Thoracic aorta (tissue), 2 donors: ENCODE data around the gene SYTL3. TPM values are rescaled to one million over a fixed set of nuclear protein-coding genes. Genes with fewer than 3 reads are reported as not detected.
A peak's percentile ranks its signal among the peaks of the same experiment; 100 is the strongest.

Source experiments
- ATAC-seq: fragments of 150-250 bp; one replicate; pipeline ENCODE4 v1.8.0; 2017; ENCODE audit warnings: low read depth; ENCODE audit not compliant: insufficient number of reproducible peaks, low FRiP score
- DNase-seq: peaks from one replicate; pipeline ENCODE4 v3.0.0-alpha.2; 2020; ENCODE audit warnings: low spot score
- H3K27ac ChIP-seq, 2 donors: fragments of 200-600 bp; sonication (generic); 1 replicate in 1 of 2; 2 replicates in 1 of 2; pipeline ENCODE4 v1.5.1; 2016; ENCODE audit warnings: mild to moderate bottlenecking in 2 of 2, moderate library complexity in 2 of 2
- H3K27me3 ChIP-seq: fragments of 200-600 bp; sonication (generic); replicated peaks from 2 replicates; pipeline ENCODE4 v1.6.0; 2016; ENCODE audit warnings: mild to moderate bottlenecking; ENCODE audit not compliant: insufficient read depth
- H3K36me3 ChIP-seq: fragments of 200-600 bp; sonication (generic); one replicate; pipeline ENCODE4 v1.5.1; 2016
- H3K4me1 ChIP-seq, 2 donors: fragments of 200-600 bp; sonication (generic); 1 replicate in 1 of 2; 2 replicates in 1 of 2; pipeline versions ENCODE4 v1.5.1 to v1.6.0; 2016; ENCODE audit warnings: low read depth in 2 of 2, mild to moderate bottlenecking in 1 of 2; ENCODE audit not compliant: control insufficient read depth in 1 of 2
- H3K4me3 ChIP-seq: fragments of 200-600 bp; sonication (generic); 2 replicates; pipeline ENCODE4 v1.5.1; 2016; ENCODE audit warnings: mild to moderate bottlenecking
- H3K9me3 ChIP-seq: fragments of 200-600 bp; sonication (generic); 2 replicates; pipeline ENCODE4 v1.5.1; 2016
- CTCF ChIP-seq: fragments of 200-600 bp; sonication (generic); IDR thresholded peaks from one replicate; pipeline ENCODE4 v1.5.1; 2019; ENCODE audit warnings: antibody characterized with exemption
- total RNA-seq, 2 donors: library from RNA; depleted of rRNA; stranded (reverse); fragments of >200 nt; gene quantifications; one replicate each; pipeline versions ENCODE4 v1.1.0 to v1.2.3, GENCODE V29; 2016

Gene SYTL3
- total RNA-seq, 2 donors from 2014 or later = 7.1 to 9.6 TPM

GRCh38 chr6:158680481-158680880 is 30.6 kb downstream of the SYTL3 start:
- TF ChIP-seq CTCF = no peak
- ATAC-seq = no peak
- DNase-seq = no peak
- no peaks in the 10 kb centered on the region for H3K9me3 ChIP-seq
- H3K27ac ChIP-seq = no peak overlapping the region
- H3K4me1 ChIP-seq = no peaks in the 10 kb centered on the region
- no peaks in the 10 kb centered on the region for H3K27me3 ChIP-seq
- H3K36me3 ChIP-seq = no peaks in the 10 kb centered on the region
- no peak overlapping the region for H3K4me3 ChIP-seq

DNA sequence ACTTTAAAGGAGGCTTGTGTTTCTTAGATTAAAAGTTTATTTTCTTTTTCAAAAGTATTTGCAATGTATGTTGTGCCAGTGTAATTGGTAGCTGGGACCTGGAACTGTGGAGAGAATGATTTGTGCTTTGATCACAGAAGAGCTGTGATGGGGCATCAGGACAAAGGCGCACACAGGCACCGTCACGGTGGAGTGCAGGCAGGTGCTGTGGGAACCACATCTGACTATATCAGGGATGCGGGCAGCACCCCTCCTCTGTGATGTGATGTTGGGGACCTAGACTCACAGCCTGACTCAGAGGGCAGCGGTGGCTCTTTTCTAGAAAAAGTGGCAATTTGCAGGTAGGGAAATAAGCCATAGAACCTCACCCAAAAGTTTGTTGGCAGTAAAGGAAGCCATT is 34.5 kb downstream of the SYTL3 start:
- Histone ChIP-seq H3K36me3 (no peaks in the 10 kb centered on the region), H3K9me3 (no peaks in the 10 kb centered on the region), H3K4me3 (no peak overlapping the region), H3K27me3 (no peaks in the 10 kb centered on the region), H3K4me1 (no peaks in the 10 kb centered on the region), H3K27ac (no peak overlapping the region)
- ATAC-seq = no peak
- no peak for DNase-seq
- no peak for TF ChIP-seq CTCF

- DNase-seq (no peak), ATAC-seq (no peak)
- Histone ChIP-seq H3K9me3 (no peaks in the 10 kb centered on the region), H3K27ac (no peak overlapping the region), H3K4me1 (no peaks in the 10 kb centered on the region), H3K36me3 (no peaks in the 10 kb centered on the region), H3K4me3 (no peak overlapping the region), H3K27me3 (no peaks in the 10 kb centered on the region)
- TF ChIP-seq CTCF = no peak
Observed at GRCh38 chr6:158684745-158685324, 35.0 kb downstream of the SYTL3 start.

DNA sequence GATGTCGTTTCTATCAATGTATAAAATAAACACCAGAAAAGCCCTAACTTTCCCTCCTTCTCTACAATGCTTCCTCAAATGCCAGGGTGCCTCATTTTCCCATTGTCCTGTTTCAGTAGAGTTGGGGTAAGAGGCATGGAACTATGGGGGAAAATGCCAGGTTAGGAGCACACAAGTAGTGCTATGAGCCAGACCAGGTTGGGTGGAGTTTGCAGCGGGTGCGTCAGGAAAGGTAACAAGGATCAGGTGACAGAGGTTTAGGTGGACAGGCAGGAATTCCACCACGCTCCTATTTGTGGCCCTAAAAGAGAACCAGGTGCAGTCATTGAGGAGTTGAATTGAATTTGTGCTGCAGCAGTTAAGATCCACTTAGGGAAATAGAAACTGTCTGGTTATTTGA is 36.5 kb downstream of the SYTL3 start:
- ATAC-seq = no peak
- TF ChIP-seq CTCF = no peak
- no peak overlapping the region for H3K27ac ChIP-seq
- H3K36me3 ChIP-seq = no peaks in the 10 kb centered on the region
- no peak overlapping the region for H3K4me3 ChIP-seq
- no peaks in the 10 kb centered on the region for H3K27me3 ChIP-seq
- no peak for DNase-seq
- H3K4me1 ChIP-seq = no peaks in the 10 kb centered on the region
- no peaks in the 10 kb centered on the region for H3K9me3 ChIP-seq

DNA sequence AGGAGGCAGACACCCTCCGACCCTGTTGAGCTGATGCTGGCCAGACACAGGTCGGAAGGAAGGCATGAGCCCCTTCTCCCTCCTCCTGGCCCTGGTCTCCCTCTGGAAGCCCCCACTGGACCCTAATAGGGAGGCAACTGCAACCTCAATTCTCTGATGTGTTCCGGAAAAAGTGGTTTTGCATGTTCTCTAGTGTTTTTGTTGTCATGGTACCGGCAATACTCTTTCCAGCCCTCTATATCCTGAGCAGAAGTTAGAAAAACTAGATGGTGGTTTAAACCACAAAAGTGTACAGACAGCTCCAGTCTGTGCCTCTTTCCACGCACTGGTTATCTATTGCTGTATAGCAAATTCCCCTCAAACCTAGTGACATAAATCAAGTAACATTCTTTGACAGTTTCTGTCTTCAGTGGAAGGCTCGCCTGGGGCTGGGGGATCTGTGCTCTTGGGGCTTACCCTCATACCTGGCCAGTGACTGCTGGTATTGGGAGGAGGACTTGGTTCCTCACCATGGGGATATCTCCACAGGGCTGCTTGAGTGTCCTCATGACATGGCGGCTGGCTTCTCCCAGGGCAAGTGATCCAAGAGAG is 37.0 kb downstream of the SYTL3 start:
- peak overlapping the region in 1 of 2 donors; percentile 11 for H3K27ac ChIP-seq
- DNase-seq (no peak), ATAC-seq (no peak)
- no peaks in the 10 kb centered on the region for H3K9me3 ChIP-seq
- H3K4me1 ChIP-seq = no peaks in the 10 kb centered on the region
- no peaks in the 10 kb centered on the region for H3K27me3 ChIP-seq
- no peak for TF ChIP-seq CTCF
- H3K4me3 ChIP-seq = no peak overlapping the region
- H3K36me3 ChIP-seq = no peaks in the 10 kb centered on the region
